GM21528 (cell line): ENCODE data around the gene SESN1.

Source experiments
- ATAC-seq: cut with Tn5 transposase; IDR thresholded peaks from one replicate; pipeline ENCODE4 v1.9.1; 2021; ENCODE audit warnings: mild to moderate bottlenecking, moderate library complexity; ENCODE audit not compliant: unreplicated experiment, low FRiP score

SESN1 gene

GRCh38 chr6:109062767-109063352, 31.8 kb downstream of the SESN1 start:
- ATAC-seq = no peak

- no peak for ATAC-seq
These were observed 32.4 kb downstream of the SESN1 start for GRCh38 chr6:109062216-109062615.

- ATAC-seq = no peak
These were observed 34.1 kb downstream of the SESN1 start for GRCh38 chr6:109060571-109060970.

GRCh38 chr6:109059571-109060021, 35.0 kb downstream of the SESN1 start:
- ATAC-seq = no peak

GRCh38 chr6:109059153-109059552, 35.5 kb downstream of the SESN1 start:
- no peak for ATAC-seq

GRCh38 chr6:109058620-109059019, 36.0 kb downstream of the SESN1 start:
- ATAC-seq = no peak

- no peak for ATAC-seq
These were observed 38.0 kb downstream of the SESN1 start for GRCh38 chr6:109056661-109057060.

- no peak for ATAC-seq
These were observed 38.8 kb downstream of the SESN1 start for GRCh38 chr6:109055771-109056235.

GRCh38 chr6:109053336-109053735, 41.3 kb downstream of the SESN1 start:
- no peak for ATAC-seq

- no peak for ATAC-seq
These were observed 41.8 kb downstream of the SESN1 start for GRCh38 chr6:109052852-109053251.

GRCh38 chr6:109052018-109052651, 42.5 kb downstream of the SESN1 start:
- ATAC-seq = no peak

GRCh38 chr6:109051301-109052017, 43.2 kb downstream of the SESN1 start:
- no peak for ATAC-seq

GRCh38 chr6:109050447-109051102, 44.1 kb downstream of the SESN1 start:
- ATAC-seq = no peak

- ATAC-seq = no peak
These were observed 44.6 kb downstream of the SESN1 start for GRCh38 chr6:109050012-109050411.

GRCh38 chr6:109048670-109049415, 45.8 kb downstream of the SESN1 start:
- ATAC-seq = no peak

GRCh38 chr6:109048176-109048575, 46.5 kb downstream of the SESN1 start:
- no peak for ATAC-seq

- ATAC-seq = no peak
These were observed 49.2 kb downstream of the SESN1 start for GRCh38 chr6:109045493-109045892.

GRCh38 chr6:109039795-109040194, 54.9 kb downstream of the SESN1 start:
- no peak for ATAC-seq

- no peak for ATAC-seq
These were observed 55.7 kb downstream of the SESN1 start for GRCh38 chr6:109038837-109039398.
